Fibroblast of pulmonary artery (primary cell): ENCODE data around the gene ADRB2.

Experiments
- DNase-seq: peaks from one replicate; pipeline ENCODE4 v3.0.0-alpha.2; 2010; ENCODE audit warnings: low read depth
- H3K4me3 ChIP-seq: replicated peaks from 2 replicates; pipeline ENCODE4 v1.5.1; 2011; ENCODE audit warnings: low read depth, mild to moderate bottlenecking, control low read depth, low read length, moderate library complexity
- TF ChIP-seq, protein P1 (sequence below): IDR thresholded peaks from 2 replicates; pipeline ENCODE4 v1.5.1; 2011; ENCODE audit warnings: mild to moderate bottlenecking, control low read depth, low read length, inconsistent platforms; ENCODE audit errors: missing control alignments

Gene ADRB2

DNA sequence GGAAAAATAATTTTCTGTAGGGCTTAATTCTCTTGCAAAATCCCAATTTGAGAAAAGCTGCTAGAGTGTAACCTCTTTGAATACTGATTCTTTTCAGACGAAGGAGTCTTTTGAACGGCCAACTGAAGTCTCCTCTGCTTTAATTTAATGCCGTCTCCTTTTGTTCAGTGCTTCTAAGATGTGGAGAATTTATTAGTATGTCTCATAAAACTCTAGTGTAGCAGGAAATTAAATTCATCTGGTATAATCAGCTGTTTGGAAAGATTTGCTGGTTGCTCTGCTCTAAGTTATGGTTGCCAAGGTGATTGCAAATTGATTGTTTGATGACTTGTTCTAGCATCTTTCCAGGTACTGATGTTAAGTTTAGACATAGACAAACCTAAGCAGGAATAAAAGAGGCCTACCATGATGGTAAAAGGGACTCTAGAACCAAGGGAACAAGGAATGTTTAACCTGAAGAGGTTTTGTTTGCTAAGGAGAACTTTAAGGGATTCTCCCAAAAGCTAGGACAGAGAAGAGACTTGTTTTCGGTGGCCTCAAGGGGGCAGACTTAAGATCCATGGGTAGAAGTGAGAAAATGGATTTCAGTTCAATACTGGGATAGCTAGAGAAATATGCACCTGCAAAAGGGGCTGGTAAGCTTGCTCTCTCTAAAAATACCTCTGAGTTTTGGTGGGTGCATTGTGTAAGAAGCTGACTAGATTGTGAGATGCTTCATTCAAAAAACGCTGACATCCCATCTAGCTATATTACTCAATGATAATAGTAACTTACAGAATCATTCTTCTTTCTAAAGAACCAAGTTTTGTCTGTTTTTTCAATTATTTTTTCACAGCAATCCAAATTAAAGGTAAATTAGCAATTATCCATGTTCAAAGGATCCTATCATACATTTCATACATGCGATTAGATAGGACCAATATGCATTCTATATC is 5.7 kb upstream of the ADRB2 start:
- TF ChIP-seq, protein P1, sequence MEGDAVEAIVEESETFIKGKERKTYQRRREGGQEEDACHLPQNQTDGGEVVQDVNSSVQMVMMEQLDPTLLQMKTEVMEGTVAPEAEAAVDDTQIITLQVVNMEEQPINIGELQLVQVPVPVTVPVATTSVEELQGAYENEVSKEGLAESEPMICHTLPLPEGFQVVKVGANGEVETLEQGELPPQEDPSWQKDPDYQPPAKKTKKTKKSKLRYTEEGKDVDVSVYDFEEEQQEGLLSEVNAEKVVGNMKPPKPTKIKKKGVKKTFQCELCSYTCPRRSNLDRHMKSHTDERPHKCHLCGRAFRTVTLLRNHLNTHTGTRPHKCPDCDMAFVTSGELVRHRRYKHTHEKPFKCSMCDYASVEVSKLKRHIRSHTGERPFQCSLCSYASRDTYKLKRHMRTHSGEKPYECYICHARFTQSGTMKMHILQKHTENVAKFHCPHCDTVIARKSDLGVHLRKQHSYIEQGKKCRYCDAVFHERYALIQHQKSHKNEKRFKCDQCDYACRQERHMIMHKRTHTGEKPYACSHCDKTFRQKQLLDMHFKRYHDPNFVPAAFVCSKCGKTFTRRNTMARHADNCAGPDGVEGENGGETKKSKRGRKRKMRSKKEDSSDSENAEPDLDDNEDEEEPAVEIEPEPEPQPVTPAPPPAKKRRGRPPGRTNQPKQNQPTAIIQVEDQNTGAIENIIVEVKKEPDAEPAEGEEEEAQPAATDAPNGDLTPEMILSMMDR = peak; percentile 82
- peak; percentile 66 for DNase-seq

DNA sequence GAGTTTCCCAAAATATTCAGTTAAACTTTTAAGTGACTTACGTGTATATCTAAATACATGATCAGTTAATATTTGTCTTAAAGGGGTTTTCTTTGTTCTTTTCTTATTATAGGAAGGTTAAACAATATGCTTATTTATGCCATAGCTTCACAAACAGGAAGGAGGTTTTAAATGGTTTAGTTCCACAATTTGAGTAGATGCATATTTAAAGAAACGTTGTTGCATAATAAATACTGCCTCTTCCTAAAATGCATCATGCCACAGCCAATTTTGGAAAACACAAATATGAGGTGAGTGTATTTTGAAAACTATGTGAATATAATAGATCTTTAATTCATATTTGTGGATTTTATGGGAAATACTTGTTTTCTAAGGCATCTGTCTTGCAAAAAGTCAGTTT is 2.5 kb upstream of the ADRB2 start:
- H3K4me3 ChIP-seq = no peak overlapping the region
- no peak for DNase-seq
- TF ChIP-seq, protein P1 = no peak

More for the DNA sequence above, 5.7 kb upstream of the ADRB2 start:
- no peak overlapping the region for H3K4me3 ChIP-seq

- H3K4me3 ChIP-seq = peak overlapping the region; percentile 69
- DNase-seq = peak; percentile 26
- TF ChIP-seq, protein P1 = no peak
These were observed 727 bp upstream of the ADRB2 start for GRCh38 chr5:148825716-148826052.

- DNase-seq = no peak
- TF ChIP-seq, protein P1 = no peak
- H3K4me3 ChIP-seq = peak overlapping the region; percentile 69
These were observed 294 bp downstream of the ADRB2 start for GRCh38 chr5:148826739-148827070.

DNA sequence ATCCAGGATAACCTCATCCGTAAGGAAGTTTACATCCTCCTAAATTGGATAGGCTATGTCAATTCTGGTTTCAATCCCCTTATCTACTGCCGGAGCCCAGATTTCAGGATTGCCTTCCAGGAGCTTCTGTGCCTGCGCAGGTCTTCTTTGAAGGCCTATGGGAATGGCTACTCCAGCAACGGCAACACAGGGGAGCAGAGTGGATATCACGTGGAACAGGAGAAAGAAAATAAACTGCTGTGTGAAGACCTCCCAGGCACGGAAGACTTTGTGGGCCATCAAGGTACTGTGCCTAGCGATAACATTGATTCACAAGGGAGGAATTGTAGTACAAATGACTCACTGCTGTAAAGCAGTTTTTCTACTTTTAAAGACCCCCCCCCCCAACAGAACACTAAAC is 1.3 kb downstream of the ADRB2 start:
- no peak overlapping the region for H3K4me3 ChIP-seq
- DNase-seq = no peak
- TF ChIP-seq, protein P1 = no peak

- no peak for DNase-seq
- H3K4me3 ChIP-seq = no peak overlapping the region
These were observed 2.3 kb downstream of the ADRB2 start for GRCh38 chr5:148828511-148829247.

More at GRCh38 chr5:148828511-148829247, 2.3 kb downstream of the ADRB2 start:
- TF ChIP-seq, protein P1 = no peak
